Heart right ventricle (tissue), 16 donors: ENCODE results near the gene ALKBH5. TPM values are rescaled to one million over a fixed set of nuclear protein-coding genes. Genes with fewer than 3 reads are reported as not detected.

Experiments used
- ATAC-seq, 8 donors: fragments of 200-7000 bp; cut with Tn5 transposase; one replicate each; pipeline ENCODE4 v1.9.1; 2020; ENCODE audit warnings: mild to moderate bottlenecking in 8 of 8, moderate library complexity in 8 of 8, moderate number of reproducible peaks in 1 of 8
- DNase-seq, 2 donors: peaks; one replicate each; pipeline ENCODE4 v3.0.0-alpha.2; 2020
- H3K27ac ChIP-seq, 10 donors: fragments of 200-600 bp; sonication (generic) in 2 of 10; one replicate each; pipeline versions ENCODE4 v1.5.0 to v1.8.0; 2020 to 2022; ENCODE audit warnings: mild to moderate bottlenecking in 3 of 10
- H3K27me3 ChIP-seq, 7 donors: fragments of 200-600 bp; one replicate each; pipeline ENCODE4 v1.8.0; 2021 to 2022; ENCODE audit warnings: mild to moderate bottlenecking in 2 of 7
- H3K36me3 ChIP-seq, 9 donors: fragments of 200-600 bp; sonication (generic) in 1 of 9; one replicate each; pipeline versions ENCODE4 v1.5.0 to v1.8.0; 2020 to 2022; ENCODE audit warnings: mild to moderate bottlenecking in 2 of 9
- H3K4me1 ChIP-seq, 9 donors: fragments of 200-600 bp; sonication (generic) in 1 of 9; one replicate each; pipeline versions ENCODE4 v1.5.0 to v1.8.0; 2020 to 2022; ENCODE audit warnings: mild to moderate bottlenecking in 4 of 9
- H3K4me3 ChIP-seq, 10 donors: fragments of 200-600 bp; sonication (generic) in 2 of 10; one replicate each; pipeline versions ENCODE4 v1.5.0 to v1.8.0; 2020 to 2022; ENCODE audit warnings: mild to moderate bottlenecking in 7 of 10, moderate library complexity in 2 of 10
- H3K9me3 ChIP-seq, 11 donors: fragments of 200-600 bp in 10 of 11; sonication (generic) in 2 of 11; one replicate each; pipeline versions ENCODE4 v1.5.0 to v1.8.0; 2013 to 2022; ENCODE audit warnings: mild to moderate bottlenecking in 2 of 11, control low read depth in 1 of 11, moderate library complexity in 1 of 11
- CTCF ChIP-seq, 9 donors: fragments of 200-600 bp; sonication (generic) in 2 of 9; IDR thresholded peaks; one replicate each; pipeline versions ENCODE4 v1.5.0 to v1.8.0; 2021 to 2022; ENCODE audit warnings: antibody characterized with exemption in 9 of 9, mild to moderate bottlenecking in 5 of 9, moderate library complexity in 1 of 9
- WGBS, 2 donors: extraction: QIAGEN DNeasy Blood & Tissue Kit; methylation state at CpG; one replicate each; pipeline ENCODE4 v1.1.7; 2013; ENCODE audit warnings: inconsistent platforms in 1 of 2; 5-methylcytosine and 5-hydroxymethylcytosine counted together
- intact Hi-C, 10 donors: fragments of 100-400 bp; cut with DNase I; formaldehyde crosslinking; loops; one replicate each; pipeline versions ENCODE4 v1.11.1 to v1.14.2; 2022
- polyA plus RNA-seq, 2 donors: library from polyadenylated mRNA; stranded (reverse); fragments of 200-250 nt; gene quantifications; one replicate each; pipeline ENCODE4 v1.2.3, GENCODE V29; 2013
- total RNA-seq, 10 donors: library from RNA; stranded (reverse); fragmentation: NEBNext Ultra II Directional in 3 of 10; extraction: Animal tissue kit (Norgen Biotek cat#: 25700) in 3 of 10; gene quantifications; one replicate each; pipeline versions ENCODE4 v1.2.1 to v1.2.4, GENCODE V29; 2021 to 2023
- donor health status: Arrhythmogenic right ventricular cardiomyopathy.
- donor health status: ischemic (EF 13 %, LVEDD 7.1; RV severe dilation, severe dysfunction).
- donor health status: healthy with polysubstance abuse.
- donor health status: DM: no; HTN: yes; CAD: no.
- donor health status: DM: no; HTN: no; CAD: no.
- donor health status: ischemic (EF 25% LVEDD 6.9; RV normal size, moderate dysfunction).
- donor health status: ischemic (EF 25% LVEDD 5.7; RV mildly dilated, moderate dysfunction).
- donor health status: healthy.
- donor health status: DM: yes; HTN: yes; CAD: no.
- donor health status: Ischemic cardiomyopathy.
- donor health status: ischemic (EF 35%, LVEDD 5.7; RV mildly dilated, moderate dysfunction).
- donor health status: nonischemic (EF 11% LVEDD 7.7; RV severe dilation, severe dysfunction).
- donor health status: DM: yes; HTN: yes; CAD: no.
- donor health status: PGD.
- donor health status: ischemic (EF 29% LVEDD 5.4; RV normal size, mild dysfunction).
- donor health status: nonischemic (EF 23%, LVEDD 6.1; RV moderate dilation, normal function).

Gene ALKBH5
- total and polyA plus RNA-seq, 12 donors: 72.6 to 208 (median 190) TPM

DNA sequence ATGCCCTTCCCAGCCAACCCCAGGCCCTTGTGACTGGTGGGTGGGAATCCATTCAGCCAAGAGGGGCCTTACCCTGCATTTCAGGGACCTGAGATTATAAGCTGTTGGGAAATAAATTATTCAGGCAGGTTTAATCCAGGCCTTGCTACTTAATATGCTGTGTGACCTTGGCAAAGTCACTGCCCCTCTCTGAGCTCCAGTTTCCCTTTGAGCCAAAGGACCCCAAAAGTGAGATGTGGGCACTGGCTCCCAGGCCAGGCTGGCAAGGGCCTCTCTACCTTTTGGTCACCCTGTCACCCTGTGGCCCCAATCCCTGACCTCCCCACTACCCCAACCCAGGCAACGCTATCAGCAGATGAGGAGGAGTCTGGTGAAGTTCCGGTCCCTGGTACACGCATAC is 41.2 kb upstream of the ALKBH5 start:
- no peak overlapping the region for H3K4me3 ChIP-seq
- 92 to 93% methylated on average over 3 of the region's 3 CpGs for WGBS, 2 donors

GRCh38 chr17:18143044-18143936 is 40.3 kb upstream of the ALKBH5 start:
- DNase-seq (no peak), ATAC-seq (no peak)
- no peaks in the 10 kb centered on the region for H3K27me3 ChIP-seq
- H3K36me3 ChIP-seq: no peaks in the 10 kb centered on the region
- TF ChIP-seq CTCF (IDR thresholded peaks at IDR 0.05): peak in 1 of 9 donors; percentile 24
- H3K4me1 ChIP-seq: peaks cover 0 to 6% (median 0%) of the 10 kb centered on the region in 9 donors
- WGBS, 2 donors: 75 to 80% methylated on average over 18 of the region's 18 CpGs
- H3K4me3 ChIP-seq: no peak overlapping the region
- intact Hi-C loops: loop anchor here in 8 of 10 donors (5.0 to 10.0 kb wide), 6 partner anchors 39 to 74 kb away; partner anchors contain the start of gene ALKBH5 (in 2 of the 8)
- H3K9me3 ChIP-seq: no peaks in the 10 kb centered on the region
- no peak overlapping the region for H3K27ac ChIP-seq

More for the DNA sequence above, 41.2 kb upstream of the ALKBH5 start:
- DNase-seq (no peak), ATAC-seq (no peak)
- no peak for TF ChIP-seq CTCF (IDR thresholded peaks at IDR 0.05)
- Histone ChIP-seq H3K4me1 (peaks cover 0 to 6% (median 0%) of the 10 kb centered on the region in 9 donors), H3K36me3 (no peaks in the 10 kb centered on the region), H3K9me3 (no peaks in the 10 kb centered on the region), H3K27ac (no peak overlapping the region), H3K27me3 (no peaks in the 10 kb centered on the region)
- intact Hi-C loops: loop anchor here in 8 of 10 donors (5.0 to 10.0 kb wide), 6 partner anchors 40 to 75 kb away; partner anchors contain the start of gene ALKBH5 (in 2 of the 8)

DNA sequence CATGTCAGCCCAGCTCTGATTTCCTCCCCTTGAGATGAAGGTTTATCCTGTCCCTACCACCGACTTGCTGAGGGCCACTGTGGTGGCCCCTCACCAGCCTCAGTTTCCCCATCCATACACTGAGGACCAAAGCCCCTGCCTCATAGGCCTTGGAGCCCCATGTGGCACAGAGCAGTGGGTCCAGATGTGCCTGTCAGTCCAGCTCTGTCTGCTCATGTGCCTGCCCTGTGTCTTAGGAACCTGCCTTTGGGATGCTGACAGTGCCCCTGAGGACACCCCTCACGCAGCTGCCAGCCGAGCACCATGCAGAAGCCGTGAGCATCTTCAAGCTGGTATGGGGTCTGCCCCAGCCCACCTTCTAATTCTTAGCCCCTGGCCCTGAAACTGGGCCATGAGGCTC is 39.4 kb upstream of the ALKBH5 start:
- no peaks in the 10 kb centered on the region for H3K9me3 ChIP-seq
- ATAC-seq (no peak), DNase-seq (no peak)
- 90 to 91% methylated on average over 4 of the region's 4 CpGs for WGBS, 2 donors
- intact Hi-C loops: loop anchor here in 8 of 10 donors (5.0 to 10.0 kb wide), 6 partner anchors 38 to 73 kb away; partner anchors contain the start of gene ALKBH5 (in 2 of the 8)
- no peaks in the 10 kb centered on the region for H3K27me3 ChIP-seq
- peaks cover 0 to 6% (median 0%) of the 10 kb centered on the region in 9 donors for H3K4me1 ChIP-seq
- H3K4me3 ChIP-seq: no peak overlapping the region
- no peak overlapping the region for H3K27ac ChIP-seq
- TF ChIP-seq CTCF (IDR thresholded peaks at IDR 0.05): no peak
- no peaks in the 10 kb centered on the region for H3K36me3 ChIP-seq

DNA sequence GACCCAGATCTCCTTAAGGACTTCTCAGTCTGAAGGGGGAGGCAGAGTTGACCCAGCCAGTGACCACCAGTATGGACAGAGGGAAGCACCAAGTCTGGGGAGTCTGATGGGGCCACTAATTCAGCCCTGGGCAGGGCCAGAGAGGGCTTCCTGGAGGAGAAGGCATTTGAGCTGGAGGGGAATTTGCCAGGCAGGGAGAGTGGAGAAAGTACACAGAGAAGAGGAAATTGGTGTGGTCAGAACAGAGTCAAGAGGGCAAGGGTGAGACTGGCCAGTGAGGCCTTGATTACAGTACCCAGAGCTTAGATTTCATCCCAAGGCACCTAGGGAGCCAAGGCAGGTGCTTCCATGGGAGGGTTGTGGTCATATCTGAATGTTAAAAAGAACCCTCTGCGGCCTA is 38.8 kb upstream of the ALKBH5 start:
- H3K4me1 ChIP-seq: peaks cover 0 to 6% (median 0%) of the 10 kb centered on the region in 9 donors
- no peaks in the 10 kb centered on the region for H3K27me3 ChIP-seq
- intact Hi-C loops: loop anchor here in 8 of 10 donors (5.0 to 10.0 kb wide), 6 partner anchors 37 to 72 kb away; partner anchors contain the start of gene ALKBH5 (in 2 of the 8)
- no peak overlapping the region for H3K27ac ChIP-seq
- no peak for DNase-seq
- no peaks in the 10 kb centered on the region for H3K9me3 ChIP-seq
- WGBS, 2 donors: 87 to 95% methylated on average over 1 of the region's 1 CpG
- no peak for TF ChIP-seq CTCF (IDR thresholded peaks at IDR 0.05)
- H3K36me3 ChIP-seq: no peaks in the 10 kb centered on the region
- no peak overlapping the region for H3K4me3 ChIP-seq
- no peak for ATAC-seq
